GM21723 (cell line): ENCODE data around the gene NMU.
"Not testable (repeated sequence)": the region's sequence is repeated elsewhere in the genome, so short reads cannot be mapped to it uniquely, and the experiment has no call there.

Experiments
- ATAC-seq: cut with Tn5 transposase; IDR thresholded peaks from one replicate; pipeline ENCODE4 v1.9.1; 2021; ENCODE audit warnings: mild to moderate bottlenecking, moderate library complexity; ENCODE audit not compliant: unreplicated experiment

The NMU gene

DNA sequence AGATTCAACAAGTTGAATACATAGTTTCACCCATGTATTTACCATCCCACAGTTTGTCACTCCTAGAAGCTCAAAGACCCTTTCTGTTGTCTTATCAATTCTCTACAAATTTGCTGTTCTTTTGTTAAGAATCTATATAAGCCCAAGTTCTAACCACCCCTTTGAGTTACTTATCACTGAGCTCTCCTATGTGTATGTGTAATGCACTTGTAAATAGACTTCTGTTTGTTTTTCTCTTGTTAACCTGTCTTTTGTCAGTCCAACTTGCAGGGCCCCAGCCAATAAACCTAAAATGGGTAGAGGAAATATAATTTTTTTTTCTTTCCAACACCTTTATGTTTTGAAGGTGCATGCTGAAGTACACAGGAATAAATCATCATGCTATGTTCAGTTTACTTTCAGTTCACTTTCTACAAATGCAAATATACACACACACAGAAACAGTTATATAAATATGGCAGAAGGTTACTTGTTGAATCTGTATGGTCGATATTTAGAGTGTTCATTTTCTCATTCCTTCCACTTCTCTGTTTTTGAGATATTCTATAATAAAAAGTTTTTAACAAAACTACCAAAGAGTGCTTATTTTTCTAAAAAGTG lies 67.1 kb downstream of the NMU start:
- ATAC-seq: peak; percentile 70

DNA sequence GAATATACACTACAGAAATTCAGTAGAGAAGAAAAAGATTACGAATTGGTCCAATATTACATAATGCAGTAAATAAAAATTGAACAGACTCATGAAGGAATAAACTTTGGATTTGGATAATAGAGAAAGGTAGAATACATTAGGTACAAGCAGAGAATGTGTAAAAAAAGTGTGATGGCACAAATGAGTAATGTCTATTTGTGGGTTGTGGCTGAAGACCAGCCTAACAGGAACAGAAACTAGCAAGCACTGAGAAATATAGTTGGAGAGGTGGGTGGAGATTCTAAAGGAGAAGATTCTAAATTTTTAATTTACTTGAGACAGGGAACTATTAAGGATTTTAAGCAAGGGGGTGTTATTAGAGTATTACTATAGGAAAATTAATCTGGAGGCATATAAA lies 74.2 kb downstream of the NMU start:
- peak; percentile 100 for ATAC-seq

DNA sequence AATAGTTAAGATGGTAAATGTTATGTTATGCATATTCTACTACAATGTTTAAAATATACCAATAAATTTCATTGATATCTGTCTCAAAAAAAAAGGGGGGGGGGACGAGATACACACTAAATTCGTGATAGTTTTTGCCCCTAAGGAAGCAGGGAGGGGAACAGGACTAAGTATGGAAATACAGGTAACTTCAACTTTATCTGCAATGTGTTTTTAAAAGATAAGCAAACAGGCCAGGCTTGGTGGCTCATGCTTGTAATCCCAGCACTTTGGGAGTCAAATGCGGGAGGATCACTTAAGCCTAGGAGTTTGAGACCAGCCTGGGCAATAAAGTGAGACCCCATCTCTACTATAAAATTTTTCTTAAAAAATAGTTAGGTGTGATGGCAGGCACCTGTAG lies 76.0 kb downstream of the NMU start:
- no peak for ATAC-seq

DNA sequence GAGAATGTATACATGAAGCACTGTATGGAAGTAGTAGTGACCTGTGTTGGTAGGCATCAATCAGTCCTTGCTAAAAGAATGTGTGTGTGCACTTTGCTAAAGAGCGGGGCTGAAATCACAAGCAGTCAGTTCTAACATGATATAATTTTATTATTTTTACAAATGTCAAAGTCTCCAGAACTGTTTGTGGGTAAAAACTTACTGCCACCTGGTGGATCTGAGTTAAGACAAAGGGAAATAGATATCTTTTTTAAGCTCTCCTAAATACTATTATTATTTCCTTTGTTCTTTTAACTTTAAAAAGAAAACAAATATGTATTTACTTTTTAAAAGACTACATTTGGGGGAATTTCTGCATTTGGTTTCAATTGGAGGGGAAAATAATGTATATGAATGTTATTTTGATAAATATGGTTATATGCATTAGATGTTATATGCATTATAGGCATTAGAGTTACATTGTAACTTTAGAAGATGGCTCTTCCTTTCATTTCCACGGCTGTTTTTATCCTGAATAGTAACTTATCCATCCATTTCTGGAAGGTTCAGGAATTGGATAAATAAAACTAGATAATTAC lies 81.6 kb downstream of the NMU start:
- no peak for ATAC-seq

DNA sequence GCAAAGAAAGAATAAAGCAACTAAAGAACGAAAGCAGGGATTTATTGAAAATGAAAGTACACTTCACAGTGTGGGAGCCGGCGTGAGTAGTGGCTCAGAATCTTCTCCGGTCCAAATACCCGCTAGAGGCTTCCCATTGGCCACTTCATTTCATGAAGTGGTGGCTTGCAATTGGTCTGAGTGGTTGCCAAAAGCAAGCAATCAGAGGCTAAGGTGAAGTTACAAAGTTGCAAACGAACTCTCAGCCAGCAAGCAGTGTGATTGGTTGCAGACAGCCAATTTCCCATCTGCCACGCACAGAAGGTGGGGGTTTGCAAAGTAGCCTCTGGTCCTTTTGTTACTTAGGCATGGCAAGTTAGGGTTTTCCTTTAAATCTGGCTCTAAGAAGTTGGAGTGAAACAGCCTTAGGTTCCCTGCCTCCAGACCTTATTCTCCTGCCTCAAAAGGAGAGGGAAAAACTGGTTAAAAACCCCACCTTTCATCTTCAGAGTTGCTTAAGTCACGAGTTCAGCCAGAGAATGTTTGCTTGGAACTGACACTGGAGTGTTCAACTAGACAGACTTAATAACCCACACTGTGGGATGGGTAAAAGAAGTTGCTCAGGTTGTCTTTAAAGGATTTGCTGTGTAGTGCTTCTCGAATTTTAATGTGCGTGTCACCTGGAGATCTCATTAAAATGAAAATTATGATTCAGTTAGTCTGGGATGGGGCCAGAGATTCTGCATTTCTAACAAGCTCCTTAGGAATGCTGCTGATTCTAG lies 82.5 kb downstream of the NMU start:
- no peak for ATAC-seq

DNA sequence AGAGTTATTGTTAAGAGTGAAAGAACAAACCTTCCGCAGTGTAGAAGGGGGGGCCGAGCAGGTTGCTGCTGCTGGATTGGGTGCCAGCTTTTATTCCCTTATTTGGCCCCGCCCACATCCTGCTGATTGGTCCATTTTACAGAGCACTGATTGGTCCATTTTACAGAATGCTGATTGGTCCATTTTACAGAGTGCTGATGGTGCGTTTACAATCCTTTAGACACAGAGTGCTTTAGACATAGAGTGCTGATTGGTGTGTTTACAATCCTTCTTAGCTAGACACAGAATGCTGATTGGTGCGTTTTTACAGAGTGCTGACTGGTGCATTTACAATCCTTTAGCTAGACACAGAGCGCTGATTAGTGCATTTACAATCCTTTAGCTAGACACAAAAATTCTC lies 84.1 kb downstream of the NMU start:
- ATAC-seq: not testable (repeated sequence)

DNA sequence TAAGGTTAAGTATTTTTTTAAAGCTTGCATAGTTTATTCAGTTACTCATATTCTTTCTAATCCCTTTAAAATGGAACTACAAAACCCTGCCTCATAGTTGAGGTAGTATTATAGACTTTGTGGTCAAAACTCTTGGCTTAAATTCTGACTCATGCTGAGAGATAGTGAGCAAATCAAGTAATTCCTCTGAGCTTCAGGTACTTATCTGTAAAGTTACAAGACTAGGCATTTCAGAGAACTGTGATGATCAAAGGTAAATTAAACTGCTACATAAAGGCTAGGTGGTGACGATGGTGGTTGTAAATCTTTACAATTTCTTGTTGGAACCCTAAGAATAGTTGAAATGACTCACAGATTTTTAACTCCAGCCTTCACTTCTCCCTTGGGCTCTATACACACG lies 86.2 kb downstream of the NMU start:
- ATAC-seq: no peak

DNA sequence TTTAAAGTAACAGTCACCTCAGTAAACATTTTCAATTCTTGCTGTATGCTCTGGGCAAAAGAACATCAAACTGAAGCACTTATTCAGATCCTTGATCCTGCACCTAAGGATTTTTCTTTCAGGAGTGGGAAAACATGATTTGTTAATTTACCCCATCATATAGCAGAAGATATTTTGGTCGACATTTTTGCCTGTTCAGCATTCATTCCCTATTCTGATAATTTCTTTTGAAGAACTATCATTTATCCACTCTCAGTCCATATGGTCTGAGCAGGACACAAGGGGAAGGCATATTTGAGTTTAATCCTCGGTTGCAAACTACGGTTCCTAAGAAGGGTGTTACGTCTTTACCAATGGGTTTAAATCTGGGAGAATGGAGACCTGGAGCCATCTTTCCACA lies 88.2 kb downstream of the NMU start:
- ATAC-seq: no peak

DNA sequence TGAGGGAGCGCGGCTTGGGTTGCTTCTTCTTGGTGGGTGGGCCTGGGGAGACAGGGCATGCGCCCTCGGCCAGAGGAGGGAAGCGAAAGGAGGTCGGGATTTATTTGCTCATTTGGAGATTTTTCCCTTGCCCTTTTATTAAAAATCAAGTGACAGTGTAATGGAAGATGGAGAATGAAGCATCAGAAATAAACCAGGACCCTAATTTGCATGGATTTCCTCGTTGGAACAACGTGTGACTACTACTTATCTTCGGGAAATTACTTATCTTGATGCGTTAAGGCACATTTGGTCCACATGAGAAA lies 88.7 kb downstream of the NMU start:
- no peak for ATAC-seq

DNA sequence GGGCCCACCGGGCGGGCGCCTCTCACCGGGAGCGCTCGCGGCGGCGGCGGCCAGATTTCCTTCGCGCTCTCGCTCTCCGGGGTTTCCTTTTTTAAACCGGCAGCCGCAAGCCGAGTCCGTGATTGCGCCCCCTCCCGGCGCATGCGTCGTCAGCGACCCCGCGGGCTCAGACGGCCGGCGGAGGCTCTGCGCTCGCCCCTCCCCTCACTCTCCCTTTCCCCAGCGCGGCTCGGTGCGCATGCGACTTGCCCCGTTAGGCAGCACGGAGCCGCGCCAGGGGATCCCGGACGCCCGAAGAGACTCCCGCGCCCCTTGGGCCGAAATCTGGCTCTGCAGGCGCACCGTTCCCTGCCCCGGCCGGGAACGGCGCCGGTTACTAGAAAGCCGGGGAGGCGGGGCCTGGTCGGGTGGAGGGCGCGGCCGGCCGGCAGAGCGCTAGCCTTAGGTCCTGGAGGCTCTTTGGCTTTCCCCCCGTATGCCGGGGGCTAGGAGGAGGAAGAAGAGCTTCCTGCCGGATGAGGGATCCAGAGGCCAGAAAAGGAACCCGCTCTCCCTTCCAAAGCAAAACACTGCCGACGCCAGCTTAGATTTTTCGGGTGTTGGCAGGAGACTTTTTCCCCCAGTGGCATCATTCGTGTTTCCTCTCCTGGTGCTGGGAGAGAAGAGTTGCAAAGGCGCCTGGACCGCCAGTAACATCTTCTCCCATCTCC lies 89.2 kb downstream of the NMU start, which contains the start of gene CLOCK:
TSS of gene CLOCK (minus strand) at position 154 of the 710 bp plus-strand sequence. CDS start 64,124 bp downstream, outside the sequence.
- ATAC-seq: peak; percentile 76

DNA sequence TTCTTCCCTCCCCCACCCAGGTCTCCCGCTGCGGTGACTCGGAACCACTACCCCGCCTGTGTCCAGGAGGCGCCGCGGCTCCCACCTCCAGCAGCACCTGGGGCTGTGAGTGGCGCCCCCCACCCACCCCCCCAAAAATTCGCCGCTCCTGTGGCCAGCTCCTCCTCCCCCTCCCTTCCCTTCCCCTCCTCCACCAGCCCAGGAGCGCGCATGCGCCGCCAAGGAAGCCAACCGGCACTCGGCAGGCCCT lies 89.7 kb downstream of the NMU start:
- peak; percentile 57 for ATAC-seq

DNA sequence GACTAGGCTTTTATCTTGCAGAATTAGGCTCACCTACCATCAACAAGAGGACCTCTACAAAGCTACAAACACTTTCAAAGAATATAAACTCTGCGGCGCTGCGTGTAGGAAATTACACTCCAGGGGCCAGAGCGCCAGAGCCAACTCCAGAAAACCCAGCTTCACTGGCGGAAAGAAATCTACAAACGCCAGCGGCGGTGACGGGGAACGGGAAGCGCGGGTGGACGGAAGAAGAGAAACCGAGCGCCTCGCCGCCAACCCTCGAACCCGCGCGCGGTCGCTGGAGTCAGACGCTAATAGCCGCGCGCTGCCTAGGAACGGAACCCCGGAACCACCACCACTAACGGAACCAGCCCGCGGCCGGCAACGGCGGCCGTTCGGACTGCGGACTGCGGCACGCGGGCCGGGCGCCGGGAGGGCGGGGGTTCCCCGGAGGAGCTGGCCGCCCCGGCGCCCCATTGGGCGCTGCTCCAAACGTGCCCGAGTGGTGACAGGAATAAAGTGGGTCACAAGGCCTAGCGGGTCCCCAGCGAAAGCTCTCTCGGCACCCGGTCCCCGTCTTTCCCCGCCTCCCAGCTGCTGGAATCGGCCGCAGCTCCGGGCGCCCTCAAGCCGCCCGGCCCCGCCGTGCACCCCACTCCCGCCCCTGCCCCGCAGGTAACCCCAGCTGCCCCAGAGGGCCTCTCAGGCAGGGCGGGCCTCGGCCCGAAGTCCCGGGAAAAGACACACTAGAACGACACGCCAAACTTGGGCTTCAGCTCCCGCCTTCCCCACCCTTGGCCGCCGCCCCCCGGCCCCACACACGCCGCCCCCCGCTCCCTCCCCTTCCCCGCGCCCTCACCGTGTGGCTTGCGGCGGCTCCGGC lies 90.2 kb downstream of the NMU start:
- ATAC-seq: peak; percentile 52
